Stimulated activated CD4-positive, alpha-beta T cell treated with anti-CD3 and anti-CD28 coated beads, TNF-alpha, amount 100 ng/mL, for 48 hours (primary cell): ENCODE results near the gene PTPRR.

Experiments
- DNase-seq, 3 donors: peaks; one replicate each; pipeline ENCODE4 v3.0.0-alpha.2; 2020; ENCODE audit warnings: low read depth in 3 of 3

Gene PTPRR

GRCh38 chr12:70645494-70646317 lies 274.8 kb downstream of the PTPRR start:
- DNase-seq, result peak in 1 of 3 donors; percentile 2

GRCh38 chr12:70644861-70645260 lies 275.7 kb downstream of the PTPRR start:
- DNase-seq, result no peak

DNA sequence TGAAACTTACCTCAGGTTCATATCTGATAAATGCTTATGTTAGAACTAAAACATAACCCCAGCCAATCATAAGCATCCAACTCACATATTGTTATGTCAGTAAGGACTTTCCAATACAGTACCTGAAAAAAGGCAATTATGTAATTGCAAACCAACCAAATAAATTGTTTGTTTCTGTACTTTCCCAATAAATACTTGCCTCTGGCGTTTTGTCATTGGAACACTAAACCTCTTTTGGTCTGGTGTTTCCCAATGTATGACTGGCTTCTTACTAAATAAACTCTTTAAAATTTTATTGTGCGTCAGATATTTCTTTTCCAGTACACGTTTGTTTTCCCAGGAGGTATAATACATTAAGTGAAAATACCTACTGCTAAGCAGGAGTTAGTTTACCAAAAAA lies 276.6 kb downstream of the PTPRR start:
- DNase-seq, result no peak

DNA sequence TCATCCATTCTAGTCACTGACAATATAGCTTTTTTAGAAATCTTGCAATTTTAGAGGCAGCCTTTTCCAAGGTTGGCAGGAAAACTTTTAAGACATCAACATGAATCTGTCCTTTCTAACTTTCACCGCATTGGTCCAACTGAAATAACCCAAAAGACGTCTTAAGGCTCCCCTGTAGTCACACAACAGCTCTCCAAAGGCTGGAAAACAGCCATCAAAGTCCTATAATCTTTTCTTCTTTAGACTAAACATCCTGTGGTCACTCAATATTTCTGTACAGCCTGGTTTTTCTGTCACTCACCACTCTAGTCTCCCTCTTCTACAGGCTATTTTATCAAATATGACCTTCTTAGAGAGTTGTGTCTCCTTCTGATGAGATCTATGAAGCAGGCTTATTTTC lies 278.8 kb downstream of the PTPRR start:
- DNase-seq, result no peak

- DNase-seq, result no peak
These were observed 279.6 kb downstream of the PTPRR start for GRCh38 chr12:70640901-70641300.

DNA sequence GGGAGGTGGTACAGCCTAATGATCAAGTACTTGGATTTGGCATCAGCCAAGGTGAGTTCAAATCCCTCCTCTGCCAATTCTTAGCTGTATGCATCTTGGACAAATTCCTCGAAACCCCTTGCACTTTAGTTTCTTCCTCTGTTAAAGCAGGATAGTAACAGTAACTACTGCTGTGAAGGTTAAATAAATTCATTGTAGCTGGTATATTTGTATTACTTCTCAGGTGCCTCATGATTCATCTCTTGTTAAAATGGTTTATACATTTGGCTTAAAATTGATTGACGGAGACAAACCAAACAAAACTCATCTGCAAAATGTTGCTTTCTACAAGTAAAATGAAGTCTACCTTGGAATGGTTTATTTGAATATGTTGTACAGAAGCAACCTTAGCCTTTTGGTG lies 281.0 kb downstream of the PTPRR start:
- no peak for DNase-seq

DNA sequence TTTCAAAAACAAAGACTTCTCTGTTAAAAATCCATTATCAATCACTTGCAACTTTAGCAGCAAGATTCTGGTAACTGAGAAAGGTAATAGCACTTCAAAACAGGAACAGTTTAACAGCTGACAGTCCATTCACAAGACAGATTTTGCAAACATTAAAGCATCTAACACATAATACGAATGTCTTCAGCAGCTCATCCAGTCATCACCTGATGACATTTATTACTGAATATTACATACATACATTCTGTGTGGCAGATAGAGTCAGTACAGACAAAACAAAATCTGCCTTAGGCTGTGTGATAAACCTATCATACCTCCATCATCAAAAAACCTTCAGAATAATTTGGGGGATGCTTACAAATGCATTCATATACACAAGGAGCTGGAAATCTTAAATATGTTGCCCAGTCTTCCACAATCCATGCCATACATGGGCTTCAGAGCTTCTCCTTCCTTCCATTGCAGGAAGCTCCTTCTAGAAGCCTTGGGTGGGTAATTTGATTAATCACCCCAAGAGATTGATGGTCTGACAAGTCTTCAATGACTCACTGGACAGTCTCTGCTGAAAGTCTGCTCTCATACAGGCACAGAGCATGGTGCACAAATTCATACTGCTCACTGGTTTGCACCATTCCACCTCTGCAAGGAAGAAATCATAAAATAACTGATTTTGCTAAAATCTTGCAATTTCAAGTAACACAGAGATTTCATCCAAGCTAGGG lies 281.7 kb downstream of the PTPRR start:
- DNase-seq, result no peak

GRCh38 chr12:70637303-70638085 lies 283.0 kb downstream of the PTPRR start, which contains the start of gene PTPRB:
TSS of gene PTPRB (minus strand) at chr12:70637429. CDS start at chr12:70637395, 34 bp downstream.
- no peak for DNase-seq

DNA sequence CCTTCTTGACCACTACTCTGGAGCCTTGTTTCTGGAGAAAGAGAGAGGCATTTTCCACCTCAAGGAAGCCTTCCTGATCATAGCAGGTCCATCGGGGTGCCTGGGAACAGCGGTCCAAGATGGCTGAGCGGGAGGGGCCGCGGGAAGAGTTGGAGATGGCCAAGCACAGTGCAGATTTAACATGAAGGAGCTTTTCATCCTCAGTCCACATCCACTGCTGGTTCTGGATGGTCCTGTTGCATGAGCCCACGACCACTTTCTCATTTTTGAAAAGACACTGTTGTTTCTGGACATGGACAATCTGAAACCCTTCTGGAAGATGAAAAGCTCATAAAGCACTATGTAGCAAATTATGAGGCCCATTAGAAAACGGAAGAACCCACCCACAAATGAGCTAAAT lies 284.8 kb downstream of the PTPRR start:
- DNase-seq, result no peak

- no peak for DNase-seq
These were observed 291.6 kb downstream of the PTPRR start for GRCh38 chr12:70628701-70629480.

DNA sequence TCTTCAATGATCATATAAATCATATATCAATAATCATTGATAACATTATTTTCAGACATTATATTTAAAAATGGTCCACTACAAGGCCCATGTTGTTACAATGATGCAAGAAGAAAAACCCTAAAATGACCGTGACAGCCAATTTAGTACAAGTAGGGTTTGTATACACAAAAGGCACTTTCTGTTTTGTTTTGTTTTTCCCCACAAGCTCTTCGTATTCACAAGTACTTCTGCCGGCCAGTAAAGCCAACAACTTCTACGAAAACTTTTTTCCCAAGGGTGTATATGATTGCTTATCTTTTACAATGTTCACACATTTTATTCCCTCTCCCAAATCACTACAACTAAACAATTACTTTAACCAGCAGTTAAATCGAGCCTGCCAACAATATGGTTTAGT lies 292.9 kb downstream of the PTPRR start:
- no peak for DNase-seq

DNA sequence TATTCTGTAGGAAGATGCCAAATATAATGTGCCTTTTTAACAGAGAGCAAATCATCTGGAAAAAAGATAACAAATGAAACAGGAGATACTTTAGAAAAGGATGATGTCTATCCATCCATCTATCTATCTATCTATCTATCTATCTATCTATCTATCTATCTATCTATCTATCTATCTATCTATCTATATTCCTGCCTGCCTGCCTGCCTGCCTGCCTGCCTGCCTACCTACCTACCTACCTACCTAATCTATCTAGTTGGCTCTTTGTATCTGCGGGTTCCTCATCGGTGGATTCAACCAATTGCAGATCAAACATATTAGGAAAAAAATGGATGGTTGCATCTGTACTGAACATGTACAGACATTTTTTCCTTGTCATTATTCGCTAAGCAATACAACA lies 294.4 kb downstream of the PTPRR start:
- DNase-seq, result no peak

- no peak for DNase-seq
These were observed 300.9 kb downstream of the PTPRR start for GRCh38 chr12:70619471-70620152.

DNA sequence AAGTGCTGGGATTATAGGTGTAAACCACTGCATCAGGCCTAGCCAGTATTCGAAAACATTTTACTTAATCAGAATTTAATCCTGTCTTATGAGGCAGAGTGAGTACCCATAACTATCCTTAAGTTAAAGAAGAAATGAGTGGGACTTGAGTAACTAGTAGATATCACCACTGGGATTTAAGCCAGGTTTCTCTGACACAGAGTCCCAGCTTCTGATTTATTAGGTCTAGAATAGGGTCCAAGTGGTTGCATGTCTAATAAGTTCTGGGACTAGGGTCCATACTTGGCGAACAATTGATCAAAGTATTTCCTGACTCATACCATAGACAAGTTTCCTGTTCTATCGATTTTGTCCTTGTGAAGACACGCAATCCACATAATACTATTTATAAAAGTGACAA lies 302.2 kb downstream of the PTPRR start:
- no peak for DNase-seq

GRCh38 chr12:70617450-70617849 lies 303.1 kb downstream of the PTPRR start:
- DNase-seq, result no peak

- no peak for DNase-seq
These were observed 305.2 kb downstream of the PTPRR start for GRCh38 chr12:70615174-70615866.

- peak in 2 of 3 donors; percentile 1 for DNase-seq
These were observed 310.6 kb downstream of the PTPRR start for GRCh38 chr12:70609739-70610491.

GRCh38 chr12:70609203-70609602 lies 311.3 kb downstream of the PTPRR start:
- no peak for DNase-seq

GRCh38 chr12:70608184-70608583 lies 312.4 kb downstream of the PTPRR start:
- no peak for DNase-seq

GRCh38 chr12:70607107-70607506 lies 313.4 kb downstream of the PTPRR start:
- no peak for DNase-seq
